Retina (tissue), 1 donor: ENCODE measurements around the gene C1orf87.
A peak's percentile ranks its signal among the peaks of the same experiment; 100 is the strongest.

Experiments
- DNase-seq: peaks from one replicate; pipeline ENCODE4 v3.0.0-alpha.2; 2016

The C1orf87 gene

GRCh38 chr1:60073605-60074278 lies at the start of gene C1orf87:
Gene C1orf87 (minus strand): TSS chr1:60073770. CDS start chr1:60072643, 1,127 bp downstream.
- peak; percentile 23 for DNase-seq

GRCh38 chr1:60118085-60118484 lies 44.5 kb upstream of the C1orf87 start:
- DNase-seq = no peak

- DNase-seq = no peak
Observed at GRCh38 chr1:60114745-60115318, 41.3 kb upstream of the C1orf87 start.

- DNase-seq = no peak
Observed at GRCh38 chr1:60113596-60113995, 40.0 kb upstream of the C1orf87 start.

- DNase-seq = no peak
Observed at GRCh38 chr1:60113028-60113427, 39.5 kb upstream of the C1orf87 start.

- DNase-seq = no peak
Observed at GRCh38 chr1:60111716-60112115, 38.1 kb upstream of the C1orf87 start.

GRCh38 chr1:60111118-60111517 lies 37.5 kb upstream of the C1orf87 start:
- DNase-seq = no peak

GRCh38 chr1:60108196-60108595 lies 34.6 kb upstream of the C1orf87 start:
- no peak for DNase-seq

- DNase-seq = no peak
Observed at GRCh38 chr1:60103186-60103585, 29.6 kb upstream of the C1orf87 start.

- no peak for DNase-seq
Observed at GRCh38 chr1:60102267-60103061, 28.9 kb upstream of the C1orf87 start.

GRCh38 chr1:60101516-60101915 lies 27.9 kb upstream of the C1orf87 start:
- DNase-seq = no peak

- DNase-seq = no peak
Observed at GRCh38 chr1:60091195-60091715, 17.7 kb upstream of the C1orf87 start.

GRCh38 chr1:60090655-60091054 lies 17.1 kb upstream of the C1orf87 start:
- DNase-seq = no peak

GRCh38 chr1:60088620-60089155 lies 15.1 kb upstream of the C1orf87 start:
- DNase-seq = no peak

GRCh38 chr1:60087681-60088080 lies 14.1 kb upstream of the C1orf87 start:
- no peak for DNase-seq

GRCh38 chr1:60078182-60078581 lies 4.6 kb upstream of the C1orf87 start:
- no peak for DNase-seq

GRCh38 chr1:60071296-60071695 lies 2.3 kb downstream of the C1orf87 start:
- DNase-seq = no peak

GRCh38 chr1:60069691-60070090 lies 3.9 kb downstream of the C1orf87 start:
- DNase-seq = no peak

- no peak for DNase-seq
Observed at GRCh38 chr1:60068393-60069045, 5.1 kb downstream of the C1orf87 start.

- DNase-seq = no peak
Observed at GRCh38 chr1:60066001-60066400, 7.6 kb downstream of the C1orf87 start.

GRCh38 chr1:60065199-60065598 lies 8.4 kb downstream of the C1orf87 start:
- DNase-seq = no peak

GRCh38 chr1:60063561-60063960 lies 10.0 kb downstream of the C1orf87 start:
- DNase-seq = no peak

- DNase-seq = peak; percentile 10
Observed at GRCh38 chr1:60059468-60059867, 14.1 kb downstream of the C1orf87 start.
